ENCODE measurements around the gene PCBP4. TPM values are rescaled to one million over a fixed set of nuclear protein-coding genes. Genes with fewer than 3 reads are reported as not detected.

The PCBP4 gene
- total RNA-seq, 1 experiment from 2014 or later, result 27.0 TPM

DNA sequence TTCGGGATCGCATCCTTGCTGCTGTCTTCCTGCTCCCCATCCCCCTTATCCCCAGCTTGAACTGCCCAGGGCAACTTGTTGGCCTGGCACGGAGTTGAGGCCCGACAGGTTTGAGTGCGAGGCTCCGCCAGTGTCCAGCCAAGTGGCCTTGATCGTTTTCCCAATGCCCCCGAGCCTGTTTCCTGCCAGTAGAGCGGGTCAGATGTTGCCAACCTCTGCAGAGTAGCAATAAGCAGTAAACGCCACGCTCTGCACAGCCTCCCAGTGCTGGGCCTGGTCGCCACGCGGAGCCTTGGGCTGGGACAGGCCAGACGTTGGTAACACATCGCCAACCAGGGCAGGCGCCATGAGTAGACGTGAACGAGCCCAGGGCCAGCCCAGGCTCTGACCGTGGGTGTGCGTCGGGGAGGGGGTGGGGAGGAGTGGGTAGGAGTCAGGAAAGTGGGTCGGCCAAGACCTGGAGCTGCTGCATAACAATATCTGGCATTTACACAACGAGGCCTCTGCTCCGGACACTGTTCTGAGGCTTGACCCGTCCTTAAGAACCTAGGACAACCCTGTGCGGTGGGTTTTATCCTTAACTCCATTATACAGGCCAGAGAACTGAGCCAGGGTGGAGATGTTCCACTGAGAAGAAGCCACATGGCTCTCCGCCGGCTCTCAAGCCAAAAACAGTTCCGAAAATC lies 7.2 kb upstream of the PCBP4 start:
- no peak for DNase-seq (ENCODE audit: low spot score)

DNA sequence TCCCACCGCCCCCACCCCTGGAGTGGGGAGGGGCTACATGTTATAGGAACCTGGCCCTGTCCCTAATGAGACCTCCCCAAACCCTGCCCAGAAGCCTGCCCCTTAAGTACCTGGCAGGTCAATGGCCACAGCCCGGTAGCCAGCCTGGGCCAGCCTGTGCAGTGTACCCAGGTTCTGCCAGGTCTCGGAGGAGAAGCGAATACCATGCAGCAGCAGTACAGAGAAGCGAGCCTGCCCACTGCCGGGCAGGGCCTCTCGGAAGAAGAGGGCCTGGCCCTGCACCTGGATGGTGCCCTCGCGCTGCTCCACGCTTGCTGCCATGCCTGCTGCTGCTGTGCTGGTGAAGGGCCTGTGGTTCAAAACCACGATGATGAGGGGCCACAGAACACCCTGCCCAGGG lies 4.1 kb upstream of the PCBP4 start:
- no peak for DNase-seq (ENCODE audit: low spot score)

GRCh38 chr3:51970606-51971300 lies 3.5 kb upstream of the PCBP4 start:
- no peak for DNase-seq (ENCODE audit: low spot score)

GRCh38 chr3:51969841-51970240 lies 2.6 kb upstream of the PCBP4 start:
- no peak for DNase-seq (ENCODE audit: low spot score)

GRCh38 chr3:51968883-51969678 lies 1.8 kb upstream of the PCBP4 start:
- no peak for DNase-seq (ENCODE audit: low spot score)

DNA sequence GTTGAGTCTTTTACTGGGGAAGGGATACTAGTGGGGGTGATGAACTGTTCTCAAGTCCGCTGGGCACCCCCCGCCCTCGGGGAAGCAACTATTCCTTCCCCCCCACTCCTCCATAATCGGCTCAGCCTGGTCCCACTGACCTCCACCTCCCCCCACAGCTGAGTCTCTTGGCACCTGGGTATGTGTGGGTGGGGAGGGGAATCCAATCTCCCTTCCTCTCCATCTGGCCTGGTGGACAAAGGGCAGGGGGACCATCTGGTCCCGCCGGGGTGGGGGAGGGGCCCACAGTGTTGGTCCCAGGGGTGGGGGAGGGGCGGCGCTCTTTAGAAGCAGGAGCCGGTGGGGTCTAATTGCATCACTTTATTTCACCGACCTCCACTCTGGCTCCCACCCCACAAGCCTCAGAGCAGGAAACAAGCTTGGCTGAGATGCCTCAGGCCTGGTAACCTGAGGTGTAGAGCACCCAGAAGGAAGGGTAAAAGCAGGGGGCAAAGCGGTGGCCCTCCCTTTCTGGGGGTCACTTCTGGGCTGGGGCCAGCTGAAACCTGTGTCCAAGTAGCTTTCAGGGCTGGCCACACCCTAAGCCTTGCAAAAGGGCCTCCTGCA lies 1.0 kb upstream of the PCBP4 start:
- DNase-seq (ENCODE audit: low spot score), result no peak

GRCh38 chr3:51966922-51967383 lies 301 bp downstream of the PCBP4 start:
- no peak for DNase-seq (ENCODE audit: low spot score)

- DNase-seq (ENCODE audit: low spot score), result no peak
Measured at GRCh38 chr3:51966486-51966885, 768 bp downstream of the PCBP4 start.

- DNase-seq (ENCODE audit: low spot score), result no peak
Measured at GRCh38 chr3:51966016-51966415, 1.2 kb downstream of the PCBP4 start.

DNA sequence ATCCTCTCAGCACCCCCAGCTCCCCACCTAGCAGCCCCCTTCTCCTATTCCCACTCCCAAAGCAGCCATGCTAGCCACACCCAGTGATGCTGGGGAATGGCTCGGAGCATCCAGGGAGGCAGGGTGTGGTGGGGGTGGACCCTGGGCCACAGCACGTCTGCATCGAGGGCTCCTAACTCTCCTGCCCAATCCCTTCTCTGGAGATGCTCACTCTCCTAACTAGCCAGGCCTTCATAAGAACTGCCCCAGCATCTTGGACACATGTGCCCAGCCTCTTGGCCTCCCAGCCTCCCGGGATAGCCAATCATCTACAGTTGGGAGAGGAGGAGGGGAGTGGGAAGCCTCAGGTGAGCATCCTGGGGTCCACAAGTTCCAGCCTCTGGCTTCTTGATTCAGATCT lies 2.7 kb downstream of the PCBP4 start:
- DNase-seq (ENCODE audit: low spot score), result no peak

GRCh38 chr3:51963951-51964451 lies 3.3 kb downstream of the PCBP4 start:
- no peak for DNase-seq (ENCODE audit: low spot score)

DNA sequence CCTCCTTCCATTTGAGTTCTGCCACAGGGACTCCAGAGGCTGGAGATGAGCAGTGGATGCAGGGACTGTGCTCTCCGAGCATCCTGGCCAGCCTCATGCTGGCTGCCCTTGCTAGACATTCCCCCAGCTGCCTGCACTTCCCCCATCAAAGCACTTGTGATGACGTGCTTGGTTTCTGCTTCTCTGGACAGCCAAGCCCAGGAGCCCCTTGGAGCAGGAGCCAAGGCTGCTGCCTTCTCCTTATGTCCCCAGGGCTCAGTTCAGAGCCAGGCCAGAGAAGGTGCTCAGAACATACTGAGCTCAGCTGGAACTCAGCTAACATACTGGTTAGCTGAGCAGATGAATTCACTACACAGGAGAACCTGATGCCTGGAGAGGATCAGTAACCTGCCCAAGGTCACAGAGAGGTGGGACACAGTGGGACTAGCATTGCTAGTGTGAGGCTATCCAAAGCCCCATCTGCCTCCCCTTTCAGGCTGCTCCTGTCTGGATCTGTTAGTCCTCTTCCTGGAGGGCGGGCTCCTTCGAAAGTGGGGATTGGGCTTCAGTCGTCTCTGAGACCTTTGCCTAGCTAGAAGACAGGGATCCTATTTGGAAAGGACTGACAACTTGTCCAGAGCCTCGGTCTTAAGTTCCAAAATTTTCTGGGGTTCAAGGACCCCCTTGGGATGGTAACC lies 4.3 kb downstream of the PCBP4 start:
- no peak for DNase-seq (ENCODE audit: low spot score)

GRCh38 chr3:51961602-51962569 lies 5.4 kb downstream of the PCBP4 start:
- no peak for DNase-seq (ENCODE audit: low spot score)

DNA sequence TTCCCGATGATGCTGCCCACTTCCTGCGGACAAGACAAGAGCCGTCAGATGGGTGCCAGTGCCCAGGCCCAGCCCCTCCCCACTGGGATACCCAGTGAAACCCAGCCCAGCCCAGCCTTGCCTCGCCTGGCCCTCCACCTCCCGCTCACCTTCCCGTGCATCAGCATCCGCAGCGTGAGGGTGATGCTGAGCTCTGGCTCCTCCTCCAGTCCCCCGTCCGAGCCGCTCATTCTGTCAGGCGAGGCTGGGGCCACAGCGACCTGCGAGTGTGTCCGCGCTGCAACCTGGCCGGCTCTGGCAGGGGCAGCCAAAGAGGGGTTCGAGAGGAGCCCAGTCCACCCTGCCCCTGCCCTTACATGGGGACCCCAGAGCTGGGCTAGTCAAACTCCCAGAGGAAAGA lies 6.2 kb downstream of the PCBP4 start:
- DNase-seq (ENCODE audit: low spot score), result no peak

DNA sequence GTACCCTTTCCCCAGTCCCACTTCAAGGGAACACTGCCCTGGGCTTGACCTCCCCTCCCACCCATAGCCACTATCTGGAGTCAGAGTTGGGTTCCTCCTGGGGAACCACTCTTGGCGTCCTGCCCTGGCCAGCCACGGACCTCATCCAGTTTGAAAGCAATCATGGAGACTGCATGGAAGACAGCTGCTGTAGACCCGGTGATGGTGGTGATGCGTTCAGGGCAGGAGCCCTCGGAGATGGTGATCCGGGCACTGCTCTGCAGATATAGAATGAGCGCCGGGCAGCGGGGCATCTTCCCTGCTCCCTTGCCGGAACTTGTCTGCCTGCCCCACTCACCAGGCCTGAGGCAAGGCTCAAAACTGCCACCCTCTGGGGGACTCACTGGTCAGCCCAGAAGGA lies 6.9 kb downstream of the PCBP4 start:
- DNase-seq (ENCODE audit: low spot score), result no peak

- DNase-seq (ENCODE audit: low spot score), result no peak
Measured at GRCh38 chr3:51959651-51960050, 7.6 kb downstream of the PCBP4 start.

GRCh38 chr3:51958603-51959521 lies 8.4 kb downstream of the PCBP4 start:
- DNase-seq (ENCODE audit: low spot score), result no peak

- no peak for DNase-seq (ENCODE audit: low spot score)
Measured at GRCh38 chr3:51957520-51958205, 9.6 kb downstream of the PCBP4 start.
